HTR-8/SVneo (cell line): ENCODE results near the gene CDH24.

ENCODE experiments used
- DNase-seq: peaks from one replicate; pipeline ENCODE4 v3.0.0; 2011; ENCODE audit warnings: low spot score, mixed read lengths; ENCODE audit not compliant: insufficient read length
- FAIRE-seq: peaks from 2 replicates; lab custom pipeline; 2011; peaks lifted over from hg19 to GRCh38; lab: Jason Lieb, UNC

CDH24 gene

DNA sequence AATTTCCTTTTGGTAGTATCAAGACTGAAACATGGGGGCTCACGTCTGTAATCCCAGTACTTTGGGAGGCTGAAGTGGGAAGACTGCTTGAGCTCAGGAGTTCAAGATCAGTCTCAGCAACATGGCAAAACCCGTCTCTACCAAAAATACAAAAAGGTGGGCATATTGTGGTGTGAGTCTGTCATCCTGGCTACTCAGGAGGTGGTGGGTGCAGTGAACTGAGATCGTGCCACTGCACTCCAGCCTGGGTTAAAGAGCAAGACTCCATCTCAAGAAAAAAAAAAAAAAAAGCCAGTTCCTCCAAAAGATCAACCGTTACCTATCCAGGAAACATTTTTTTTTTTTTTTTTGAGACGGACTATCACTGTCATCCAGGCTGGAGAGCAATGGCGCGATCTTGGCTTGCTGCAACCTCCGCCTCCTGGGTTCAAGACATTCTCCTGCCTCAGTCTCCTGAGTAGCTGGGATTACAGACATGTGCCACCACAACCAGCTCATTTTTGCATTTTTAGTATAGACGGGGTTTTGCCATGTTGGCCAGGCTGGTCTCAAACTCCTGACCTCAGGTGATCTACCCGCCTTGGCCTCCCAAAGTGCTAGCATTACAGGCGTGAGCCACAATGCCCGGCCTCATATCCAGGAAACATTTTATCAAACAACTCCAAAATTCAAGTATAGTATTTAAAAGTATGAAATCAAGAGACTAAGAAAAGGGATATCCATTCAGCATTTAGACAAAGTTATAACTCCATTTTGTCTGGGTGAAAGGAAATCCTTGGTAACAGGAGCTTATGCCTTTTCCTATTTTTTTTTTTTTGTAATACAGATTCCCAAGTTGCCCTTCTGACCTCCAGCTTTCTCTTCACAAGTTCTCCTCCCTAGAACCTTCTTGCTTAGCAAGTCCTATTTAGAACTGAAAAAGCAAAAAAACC, 34.2 kb upstream of the CDH24 start:
- FAIRE-seq = no peak
- DNase-seq = no peak

DNA sequence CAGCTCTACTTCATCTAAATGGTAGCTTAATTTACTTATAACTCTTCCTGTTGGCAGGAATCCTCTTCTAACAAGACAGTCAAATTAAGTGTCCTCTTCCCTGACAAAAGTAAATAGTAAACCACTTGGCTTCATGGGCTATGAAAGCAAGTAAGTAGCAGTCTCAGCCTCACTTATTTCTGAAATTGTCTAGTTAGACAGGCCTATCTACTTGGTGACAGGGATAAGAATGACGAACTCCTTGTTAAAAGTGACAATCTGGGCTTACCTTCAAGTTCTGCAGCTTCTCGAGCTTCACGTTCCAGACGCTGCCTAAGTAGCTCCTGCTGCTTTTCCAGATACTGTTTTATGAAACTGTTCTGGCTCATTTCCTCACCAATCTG, 32.9 kb upstream of the CDH24 start:
- FAIRE-seq = no peak

DNA sequence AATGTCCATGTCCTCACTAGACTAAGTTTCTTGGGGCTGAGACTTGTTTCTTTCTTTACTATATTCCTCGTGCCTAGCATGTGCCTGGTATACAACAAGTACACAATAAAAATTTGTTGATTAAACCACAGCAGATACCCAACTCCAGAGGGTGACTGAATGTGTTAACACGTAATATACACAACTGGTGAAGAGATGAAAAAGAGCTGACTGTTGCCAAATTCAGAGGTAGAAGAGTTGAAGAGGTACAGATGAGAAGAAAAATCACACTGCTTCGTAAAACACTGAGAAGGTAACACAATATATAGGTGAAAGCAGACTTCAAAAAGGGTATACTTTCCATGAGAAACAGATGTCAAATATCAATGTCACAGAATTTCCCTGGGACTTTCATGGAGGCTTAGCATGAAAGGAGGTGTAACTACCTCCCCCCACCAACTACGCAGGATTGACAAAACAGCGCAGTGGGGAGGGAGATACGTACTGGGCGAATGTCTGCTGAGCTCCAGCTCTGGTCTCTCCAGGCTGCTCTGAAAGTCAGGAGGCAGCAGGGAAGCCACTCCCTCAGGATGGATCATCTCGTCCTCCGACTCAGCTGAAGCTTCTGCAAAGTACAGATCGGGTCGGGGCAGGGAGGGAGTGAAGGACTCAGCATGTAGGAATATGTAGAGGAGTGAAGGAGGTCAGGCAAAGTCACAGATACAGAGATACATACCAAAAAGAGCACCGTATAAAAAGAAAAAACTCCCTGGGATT, 32.4 kb upstream of the CDH24 start:
- DNase-seq = no peak

More for the DNA sequence above, 32.9 kb upstream of the CDH24 start:
- no peak for DNase-seq

DNA sequence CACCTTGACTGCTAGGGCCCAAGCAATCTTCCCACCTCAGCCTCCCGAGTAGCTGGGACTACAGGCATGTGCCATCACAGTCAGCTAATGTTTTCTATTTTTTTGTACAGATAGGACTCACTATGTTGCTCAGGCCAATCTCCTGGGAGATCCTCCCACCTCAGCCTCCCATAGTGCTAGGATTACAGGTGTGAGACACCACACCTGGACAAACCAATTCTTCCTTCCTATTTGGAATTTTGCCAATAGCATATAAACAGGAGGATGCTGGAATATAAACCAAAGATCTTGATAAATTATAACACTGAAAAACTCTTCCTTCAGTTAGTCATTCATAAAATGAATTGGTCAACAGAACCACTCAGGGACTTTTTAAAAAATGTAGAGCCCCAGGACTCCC, 29.2 kb upstream of the CDH24 start:
- DNase-seq (no peak), FAIRE-seq (no peak)

More for the DNA sequence above, 32.4 kb upstream of the CDH24 start:
- FAIRE-seq = no peak

DNA sequence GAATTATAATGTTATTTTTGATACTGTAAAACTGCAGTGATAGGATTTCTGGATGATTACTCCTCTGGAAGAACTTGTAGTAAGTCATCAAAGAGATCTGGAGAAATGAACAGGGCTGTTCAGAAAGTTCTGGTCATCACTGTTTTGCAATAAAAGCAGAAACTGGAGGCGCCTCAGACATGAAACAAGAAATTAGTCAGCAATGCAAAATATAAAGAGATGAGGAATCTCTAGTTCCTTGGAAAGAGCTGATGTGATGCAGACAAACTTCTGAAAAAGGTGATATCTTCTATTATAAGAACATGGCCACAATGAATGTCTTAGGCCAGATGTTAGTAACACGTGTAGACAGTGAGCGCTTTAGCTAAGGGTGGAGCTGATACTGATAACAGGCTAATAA, 28.1 kb upstream of the CDH24 start:
- FAIRE-seq (no peak), DNase-seq (no peak)

DNA sequence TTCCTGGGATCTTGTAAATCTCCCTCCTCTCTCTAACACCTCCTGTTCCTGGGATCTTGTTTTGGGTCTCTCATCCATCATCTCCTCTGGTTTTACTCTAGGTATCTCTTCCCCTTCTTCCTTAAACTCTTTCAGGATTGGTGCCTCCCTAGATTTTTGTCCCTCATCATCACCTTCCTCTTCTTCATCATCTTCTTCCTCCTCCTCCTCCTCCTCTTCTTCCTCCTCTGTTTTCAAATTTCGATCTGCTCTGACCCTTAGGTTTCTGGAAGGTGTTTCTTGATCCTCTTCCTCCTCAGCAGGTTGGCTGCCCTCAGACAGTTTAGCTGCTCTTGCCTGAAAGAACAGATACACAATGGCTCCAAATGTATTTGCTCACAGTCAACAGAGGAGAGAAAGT, 23.2 kb upstream of the CDH24 start:
- no peak for DNase-seq
- no peak for FAIRE-seq

DNA sequence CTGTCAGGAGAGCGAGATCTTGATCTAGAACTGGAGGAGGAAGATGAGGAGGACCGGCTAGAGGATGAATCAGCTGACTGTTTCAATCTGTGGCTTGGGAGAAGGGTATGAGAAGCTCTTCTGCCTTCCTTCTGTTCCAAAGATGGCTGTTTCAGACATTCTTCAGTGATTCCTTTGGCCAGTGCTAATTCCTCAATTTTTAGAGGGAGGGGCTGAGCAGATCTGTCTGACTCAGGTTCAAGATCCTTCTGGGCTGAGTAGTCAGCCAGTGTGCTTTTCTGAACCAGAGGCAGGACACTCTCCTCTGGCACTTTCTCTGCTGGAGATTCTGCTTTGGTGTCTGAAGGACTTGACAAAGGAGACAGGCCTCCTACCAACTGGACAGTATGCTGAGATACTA, 22.4 kb upstream of the CDH24 start:
- no peak for DNase-seq
- no peak for FAIRE-seq

DNA sequence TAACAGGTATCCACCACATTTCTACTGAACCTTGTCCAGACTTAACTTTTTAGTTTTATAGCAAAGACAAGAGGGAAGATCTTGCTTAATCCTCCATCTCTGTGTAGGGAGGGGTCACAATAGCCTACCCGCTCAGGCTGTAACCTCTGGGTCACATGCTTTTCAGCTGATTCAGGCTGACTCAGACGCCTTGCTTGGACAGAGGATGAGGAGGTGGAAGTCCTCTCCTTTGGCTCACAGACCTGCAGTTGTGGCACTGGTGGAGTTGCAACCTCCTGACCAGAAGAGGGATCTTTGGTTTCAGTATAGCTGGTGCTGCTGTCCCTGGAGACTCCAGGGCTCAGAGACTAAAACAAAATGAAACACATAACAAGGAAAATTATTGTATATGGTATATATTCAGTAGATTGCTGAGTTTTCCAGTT, 21.4 kb upstream of the CDH24 start:
- no peak for FAIRE-seq
- peak; percentile 41 for DNase-seq

DNA sequence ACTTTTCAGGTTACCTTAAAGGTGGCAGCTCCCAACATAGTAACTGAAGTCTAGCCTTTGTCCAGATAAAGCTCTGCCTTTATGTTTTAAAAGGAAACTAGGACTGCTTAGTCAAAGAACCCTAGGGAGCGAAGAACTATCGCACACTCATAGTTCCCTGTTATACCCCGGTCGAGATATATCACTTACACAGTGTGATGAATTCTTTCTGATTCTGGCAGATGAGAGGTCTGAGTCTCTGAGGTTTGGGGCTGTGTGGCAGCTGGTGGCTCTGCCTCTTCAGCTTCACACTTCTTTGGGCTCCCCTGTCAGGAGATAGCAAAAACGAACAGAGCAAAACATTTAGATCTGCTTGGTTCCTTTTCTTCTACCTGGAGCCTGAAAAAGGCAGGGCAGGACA, 20.6 kb upstream of the CDH24 start:
- FAIRE-seq (no peak), DNase-seq (no peak)

DNA sequence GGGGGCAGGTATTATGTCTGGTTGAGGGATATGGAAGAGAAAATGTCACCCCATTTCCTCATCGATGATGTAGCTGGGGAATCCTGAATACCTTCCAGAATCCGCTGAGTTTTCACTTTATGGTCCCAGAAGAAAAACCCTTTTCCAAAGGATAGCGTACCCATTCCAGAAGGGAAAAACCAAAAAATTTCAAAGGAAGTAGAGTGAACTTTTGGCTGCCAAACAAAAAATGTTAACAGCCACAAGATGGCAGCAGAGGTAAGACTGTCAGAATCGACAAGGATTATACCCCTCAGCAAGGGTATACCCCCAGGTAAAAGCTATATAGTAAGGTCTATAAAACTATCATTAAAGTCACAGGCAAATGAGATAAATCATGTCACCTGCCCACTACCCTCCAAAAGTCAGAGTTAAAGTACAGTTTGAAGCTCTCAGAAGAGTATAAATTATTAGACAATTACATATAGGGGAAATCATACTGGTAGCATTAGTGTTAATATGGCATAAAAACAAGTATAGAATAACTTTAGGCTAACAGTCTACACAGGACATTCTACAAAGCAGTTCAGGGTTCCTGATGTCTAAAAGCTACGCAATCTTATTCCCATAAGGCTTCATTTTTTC, 19.6 kb upstream of the CDH24 start:
- no peak for FAIRE-seq
- no peak for DNase-seq

DNA sequence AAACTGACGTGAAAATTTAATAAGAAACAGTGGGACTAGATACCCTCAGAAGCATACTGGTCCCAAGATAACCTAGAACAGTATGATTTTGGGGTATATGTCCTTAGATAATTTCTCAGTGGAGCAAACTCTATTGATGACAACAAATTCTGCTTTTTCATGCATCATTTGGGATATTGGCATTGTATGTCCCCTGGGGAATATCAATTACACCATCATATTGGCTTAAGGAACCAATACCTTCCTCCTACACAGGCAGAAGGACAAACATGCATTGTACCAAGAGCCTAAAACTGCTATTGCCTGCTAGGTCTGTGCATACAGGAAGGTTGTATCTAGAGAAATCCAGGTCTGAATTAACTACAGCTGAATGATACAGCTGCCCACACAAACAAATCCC, 17.6 kb upstream of the CDH24 start:
- FAIRE-seq (no peak), DNase-seq (no peak)

DNA sequence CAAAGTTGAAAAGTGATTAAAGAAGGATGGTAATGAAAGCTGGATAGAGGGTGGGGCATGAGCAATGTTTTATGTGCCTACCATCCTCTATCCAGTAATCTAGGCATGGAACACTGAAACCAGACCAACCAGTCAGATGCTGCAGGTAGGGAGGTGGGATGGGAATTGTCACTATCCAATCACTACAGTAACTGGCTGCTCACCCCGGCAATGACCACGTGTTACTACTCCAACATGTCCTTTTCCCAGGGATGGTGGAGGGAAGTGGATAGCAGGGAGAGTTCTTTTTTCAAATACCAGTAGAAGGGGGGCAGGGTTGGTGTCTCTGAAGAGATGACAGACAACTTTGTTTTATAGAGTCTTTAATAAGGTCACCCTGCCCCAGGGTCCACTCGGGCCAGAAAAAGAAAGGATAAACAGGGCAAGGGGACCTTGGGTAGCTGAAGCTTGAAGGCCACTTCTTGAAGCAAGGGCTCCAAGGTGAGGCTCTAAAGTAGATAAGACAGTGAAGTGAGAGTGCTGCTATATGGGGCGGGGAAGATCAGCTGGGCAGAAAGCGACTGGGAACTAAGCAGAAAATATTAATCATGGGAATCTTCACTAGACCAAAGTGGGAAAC, 14.7 kb upstream of the CDH24 start:
- DNase-seq = no peak
- no peak for FAIRE-seq

DNA sequence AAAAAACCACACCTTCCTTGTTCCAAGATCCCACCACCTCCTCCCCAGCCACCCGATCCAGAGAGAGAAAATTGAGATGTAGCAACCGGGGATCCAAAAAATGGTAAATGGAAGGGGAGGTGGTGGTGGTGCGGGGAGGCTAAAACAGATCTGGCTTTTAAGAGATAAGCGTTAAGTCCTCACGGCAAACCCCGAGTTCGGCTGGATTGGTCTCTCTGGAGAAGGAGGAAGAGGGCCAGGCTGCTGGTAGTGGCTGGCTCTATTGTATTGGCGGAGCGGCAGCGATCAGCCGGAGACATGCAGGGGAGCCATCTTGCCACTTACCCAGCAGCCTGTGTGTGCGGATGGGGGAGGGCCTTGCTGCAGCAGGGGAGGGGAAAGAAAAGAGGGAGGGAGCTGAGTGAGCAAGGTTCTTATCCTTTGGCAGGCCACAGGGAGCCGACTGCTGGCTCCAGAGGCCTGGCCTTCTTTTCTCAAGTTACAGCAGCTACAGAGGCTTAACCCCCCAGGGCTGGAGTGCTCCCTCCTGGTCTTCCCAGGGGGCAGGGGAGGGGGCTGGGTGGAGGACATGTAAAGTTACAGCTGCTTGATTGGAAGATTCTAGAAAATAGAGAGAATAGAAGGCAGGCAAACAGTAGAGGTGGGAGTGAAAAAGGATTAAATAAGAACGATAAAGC, 14.1 kb upstream of the CDH24 start:
- DNase-seq (peak; percentile 79), FAIRE-seq (no peak)

DNA sequence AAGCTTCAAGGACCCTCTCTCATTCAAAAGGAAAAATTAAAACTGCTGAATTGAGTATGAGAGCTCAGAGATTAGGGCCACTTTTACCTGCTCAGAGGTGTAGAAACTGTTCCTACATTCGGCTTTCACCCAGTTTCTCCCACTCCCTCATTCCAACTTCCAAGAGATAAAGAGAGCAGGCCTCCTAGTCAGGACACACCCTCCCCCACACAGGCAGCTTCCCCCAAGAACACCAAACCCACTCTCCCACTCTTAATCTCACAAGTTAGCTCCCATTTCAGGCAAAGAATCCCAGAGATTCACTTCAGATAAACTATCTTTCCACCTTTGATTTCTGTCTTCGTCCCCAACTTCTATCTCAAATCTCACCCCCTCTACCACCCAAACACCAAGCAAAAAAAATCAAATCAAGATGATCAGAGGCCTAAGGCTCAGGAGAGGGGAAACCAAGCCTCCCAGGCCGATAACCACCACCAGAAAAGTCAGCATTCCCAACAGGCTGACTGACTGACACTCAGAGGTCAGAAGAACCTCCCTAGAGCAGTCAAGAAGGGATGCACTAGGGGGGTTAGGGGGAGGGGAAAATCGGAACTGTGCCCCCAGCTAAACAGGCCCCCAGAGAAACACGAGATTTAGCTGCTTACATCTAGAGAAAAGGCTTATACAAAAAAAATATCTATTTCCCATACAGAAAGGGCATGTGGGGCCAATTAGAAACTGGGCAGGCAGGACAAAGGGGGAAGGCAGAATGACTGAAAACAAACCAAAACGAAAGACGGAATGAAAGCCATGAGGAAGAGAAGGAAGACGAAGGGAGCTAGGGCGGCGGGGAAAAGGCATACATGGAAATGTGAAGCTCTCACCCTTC, 13.2 kb upstream of the CDH24 start:
- FAIRE-seq (no peak), DNase-seq (no peak)

DNA sequence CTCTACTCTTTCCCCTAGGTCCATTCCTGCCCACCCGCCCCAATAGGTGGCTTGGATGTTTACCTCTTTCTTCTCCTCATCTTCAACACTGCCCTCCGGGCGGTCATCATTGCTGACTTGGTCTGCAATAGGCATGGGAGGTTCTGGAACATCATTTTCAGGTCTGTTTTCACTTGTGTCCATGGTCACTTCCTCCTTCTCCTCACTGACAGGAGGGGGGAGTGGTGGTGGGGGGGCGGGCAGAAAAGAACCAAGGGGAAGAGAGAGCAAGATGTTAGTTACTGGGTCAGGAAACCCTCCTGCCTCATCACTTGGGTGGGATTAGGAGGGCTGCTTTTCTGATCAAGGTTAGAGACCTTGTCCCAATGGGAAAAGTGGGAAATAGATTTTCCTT, 12.1 kb upstream of the CDH24 start:
- FAIRE-seq (no peak), DNase-seq (no peak)

DNA sequence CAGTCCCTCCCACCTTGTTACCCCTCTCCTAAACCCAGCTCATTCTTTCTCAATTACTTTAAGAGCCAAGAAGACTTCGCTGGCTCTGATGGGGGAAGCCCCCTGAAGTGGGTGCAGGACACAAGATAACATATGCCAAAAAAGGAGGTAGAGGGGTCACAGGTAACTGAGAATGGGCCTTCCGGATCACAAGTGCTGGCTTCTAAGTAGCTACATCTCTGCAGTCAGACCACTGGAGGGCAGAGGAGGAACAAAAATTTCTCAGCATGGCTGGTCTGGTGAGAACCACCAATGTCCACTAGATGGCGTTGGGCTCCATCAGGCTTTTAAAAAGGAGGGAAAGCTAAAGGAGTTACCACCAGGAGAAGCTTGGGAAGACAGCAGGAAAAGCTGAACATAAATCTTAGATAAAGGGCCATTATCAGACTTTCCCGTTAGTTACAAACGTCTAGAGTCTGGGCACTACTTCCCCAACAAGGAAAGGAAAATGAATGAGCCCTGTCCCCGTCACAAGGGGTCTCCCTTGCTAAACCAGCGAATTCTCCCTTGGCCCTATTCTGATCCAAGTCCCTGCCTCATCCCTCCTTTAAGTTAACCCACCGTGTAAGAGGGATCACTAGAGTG, 11.6 kb upstream of the CDH24 start:
- DNase-seq (peak; percentile 70), FAIRE-seq (no peak)

DNA sequence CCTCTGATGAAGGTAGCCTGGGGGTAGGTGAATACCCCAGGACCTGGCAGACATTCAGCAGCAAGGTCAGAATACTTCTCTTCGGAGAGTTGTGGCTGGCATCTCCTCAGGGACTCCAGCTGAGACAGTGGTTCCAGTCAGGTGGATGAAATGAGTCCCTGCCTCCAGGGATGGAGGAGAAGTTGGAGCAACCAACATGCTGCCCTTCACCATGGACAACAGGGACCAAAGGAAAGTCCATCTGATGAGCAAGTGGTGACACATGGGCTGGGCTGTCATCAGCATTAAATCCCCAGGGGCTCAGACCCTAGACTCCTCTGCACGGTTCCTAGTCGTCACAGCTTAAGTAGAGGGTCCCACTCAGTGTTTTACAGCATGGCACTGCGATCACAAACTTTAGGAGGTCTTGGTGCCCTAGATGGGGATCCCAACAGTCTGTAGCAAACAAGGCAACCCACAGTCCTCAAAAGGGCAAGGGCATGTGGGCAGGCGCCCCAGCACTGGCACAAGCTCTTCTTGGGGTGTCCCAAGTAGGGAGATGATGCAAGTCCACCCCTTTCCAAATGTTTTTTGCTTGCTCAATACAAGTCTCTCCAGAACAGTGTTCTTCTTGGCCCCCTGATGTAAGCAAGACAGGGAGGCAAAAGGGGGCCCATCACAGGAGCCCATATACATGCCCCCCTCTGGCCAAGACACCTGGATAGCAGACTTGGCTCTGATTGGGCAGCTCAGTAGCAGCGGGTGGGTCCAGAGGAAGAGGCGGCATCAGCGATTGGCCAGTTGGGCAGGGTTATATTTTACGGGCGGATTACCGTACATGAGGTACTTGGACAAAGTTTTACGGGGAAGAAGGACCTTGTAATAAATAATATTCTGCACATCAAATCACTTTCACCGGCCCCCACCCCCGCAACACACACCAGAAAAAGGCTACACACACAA, 10.8 kb upstream of the CDH24 start:
- DNase-seq = no peak
- FAIRE-seq = no peak
